Left lung (tissue), 10 donors: ENCODE data around the gene FCER2. TPM values are rescaled to one million over a fixed set of nuclear protein-coding genes. Genes with fewer than 3 reads are reported as not detected.

ENCODE experiments used
- ATAC-seq: fragments of 200-7000 bp; cut with Tn5 transposase; one replicate; pipeline ENCODE4 v1.9.1; 2020; ENCODE audit warnings: moderate library complexity
- DNase-seq, 4 donors: peaks; one replicate each; pipeline ENCODE4 v3.0.0-alpha.2; 2013 to 2020
- H3K27ac ChIP-seq, 2 donors: fragments of 200-600 bp; sonication (generic) in 1 of 2; one replicate each; pipeline versions ENCODE4 v1.5.0 to v1.8.0; 2020 to 2021
- H3K27me3 ChIP-seq, 2 donors: fragments of 200-600 bp; sonication (generic) in 1 of 2; one replicate each; pipeline versions ENCODE4 v1.5.0 to v1.8.0; 2020 to 2021
- H3K36me3 ChIP-seq, 2 donors: fragments of 200-600 bp; sonication (generic) in 1 of 2; one replicate each; pipeline versions ENCODE4 v1.5.0 to v1.8.0; 2020 to 2021
- H3K4me1 ChIP-seq, 2 donors: fragments of 200-600 bp; one replicate each; pipeline ENCODE4 v1.8.0; 2021
- H3K4me3 ChIP-seq, 2 donors: fragments of 200-600 bp; sonication (generic) in 1 of 2; one replicate each; pipeline versions ENCODE4 v1.5.0 to v1.8.0; 2020 to 2021; ENCODE audit warnings: mild to moderate bottlenecking in 1 of 2
- H3K9me3 ChIP-seq, 2 donors: fragments of 200-600 bp; sonication (generic) in 1 of 2; one replicate each; pipeline versions ENCODE4 v1.5.0 to v1.8.0; 2020 to 2021
- intact Hi-C, 2 donors: fragments of 100-400 bp; cut with DNase I; formaldehyde crosslinking; loops; one replicate each; pipeline versions ENCODE4 v1.11.2 to v1.14.2; 2022
- polyA plus RNA-seq, 6 donors: library from polyadenylated mRNA; unstranded; fragments of 120-200 nt; gene quantifications; one replicate each; pipeline ENCODE4 v1.2.1, GENCODE V29; 2013; ENCODE audit not compliant: insufficient read length in 6 of 6
- total RNA-seq, 2 donors: library from RNA; stranded (reverse); fragmentation: NEBNext Ultra II Directional; extraction: Animal tissue kit (Norgen Biotek cat#: 25700); gene quantifications; one replicate each; pipeline ENCODE4 v1.2.1, GENCODE V29; 2021
- TF ChIP-seq, protein P1 (sequence below), 2 donors: fragments of 200-600 bp; sonication (generic) in 1 of 2; IDR thresholded peaks; one replicate each; pipeline versions ENCODE4 v1.5.0 to v1.8.0; 2021; ENCODE audit warnings: antibody characterized with exemption in 2 of 2
- donor health status: DM: no; HTN: yes; CAD: no.
- donor health status: DM: no; HTN: no; CAD: no.

Gene FCER2
- total and polyA plus RNA-seq, 8 donors, result 0.27 to 0.73 (median 0.54) TPM

DNA sequence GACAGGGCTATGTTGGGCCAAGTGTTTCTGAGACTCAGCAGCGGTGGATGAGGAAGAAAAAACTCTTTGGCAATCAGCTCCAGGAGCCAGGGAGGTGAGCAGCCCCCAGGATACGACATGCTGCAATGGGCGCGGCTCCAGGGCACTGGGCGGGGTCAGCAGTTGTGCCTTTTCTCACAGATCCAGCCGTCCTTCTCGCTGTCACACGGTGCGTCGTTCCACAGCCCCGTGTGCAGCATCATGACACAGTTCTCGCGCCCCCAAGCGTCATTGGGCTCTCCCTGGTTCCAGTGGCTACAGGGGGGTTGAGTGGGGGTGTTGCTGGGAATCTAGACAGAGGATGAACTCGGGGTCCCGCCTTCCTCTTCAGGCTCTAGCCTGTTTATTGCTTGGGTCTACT is 27.3 kb upstream of the FCER2 start:
- no peaks in the 10 kb centered on the region for H3K9me3 ChIP-seq
- peaks cover 28 to 53% of the 10 kb centered on the region in 2 donors for H3K27me3 ChIP-seq
- no peaks in the 10 kb centered on the region for H3K36me3 ChIP-seq
- ATAC-seq (peak; percentile 7), DNase-seq (no peak)
- intact Hi-C loops, result no loop called here
- peaks cover 0 to 32% of the 10 kb centered on the region in 2 donors for H3K4me1 ChIP-seq
- no peak overlapping the region for H3K4me3 ChIP-seq
- TF ChIP-seq, protein P1, sequence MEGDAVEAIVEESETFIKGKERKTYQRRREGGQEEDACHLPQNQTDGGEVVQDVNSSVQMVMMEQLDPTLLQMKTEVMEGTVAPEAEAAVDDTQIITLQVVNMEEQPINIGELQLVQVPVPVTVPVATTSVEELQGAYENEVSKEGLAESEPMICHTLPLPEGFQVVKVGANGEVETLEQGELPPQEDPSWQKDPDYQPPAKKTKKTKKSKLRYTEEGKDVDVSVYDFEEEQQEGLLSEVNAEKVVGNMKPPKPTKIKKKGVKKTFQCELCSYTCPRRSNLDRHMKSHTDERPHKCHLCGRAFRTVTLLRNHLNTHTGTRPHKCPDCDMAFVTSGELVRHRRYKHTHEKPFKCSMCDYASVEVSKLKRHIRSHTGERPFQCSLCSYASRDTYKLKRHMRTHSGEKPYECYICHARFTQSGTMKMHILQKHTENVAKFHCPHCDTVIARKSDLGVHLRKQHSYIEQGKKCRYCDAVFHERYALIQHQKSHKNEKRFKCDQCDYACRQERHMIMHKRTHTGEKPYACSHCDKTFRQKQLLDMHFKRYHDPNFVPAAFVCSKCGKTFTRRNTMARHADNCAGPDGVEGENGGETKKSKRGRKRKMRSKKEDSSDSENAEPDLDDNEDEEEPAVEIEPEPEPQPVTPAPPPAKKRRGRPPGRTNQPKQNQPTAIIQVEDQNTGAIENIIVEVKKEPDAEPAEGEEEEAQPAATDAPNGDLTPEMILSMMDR (IDR thresholded peaks at IDR 0.05), result no peak
- no peak overlapping the region for H3K27ac ChIP-seq

DNA sequence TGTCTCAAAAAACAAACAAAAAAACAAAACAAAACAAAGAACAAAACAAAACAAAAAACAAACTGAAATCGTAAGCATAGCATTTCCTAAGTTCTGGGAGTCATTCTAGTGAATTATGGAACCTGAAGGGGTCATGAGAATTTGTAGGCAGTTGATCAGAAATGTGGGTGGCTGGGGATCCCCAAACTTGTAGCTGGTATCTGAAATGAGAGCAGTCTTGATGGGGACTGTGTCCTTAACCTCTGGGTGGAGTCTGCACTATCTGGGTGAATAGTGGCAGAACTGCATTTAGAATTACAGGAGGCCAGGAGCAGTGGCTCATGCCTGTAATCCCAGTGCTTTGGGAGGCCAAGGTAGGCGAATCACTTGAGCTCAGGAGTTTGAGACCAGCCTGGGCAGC is 23.9 kb upstream of the FCER2 start:
- no peaks in the 10 kb centered on the region for H3K9me3 ChIP-seq
- H3K4me1 ChIP-seq, result peaks cover 0 to 19% of the 10 kb centered on the region in 2 donors
- ATAC-seq, result no peak
- H3K27ac ChIP-seq, result no peak overlapping the region
- TF ChIP-seq, protein P1 (IDR thresholded peaks at IDR 0.05), result no peak
- peaks cover 22 to 40% of the 10 kb centered on the region in 2 donors for H3K27me3 ChIP-seq
- H3K36me3 ChIP-seq, result no peaks in the 10 kb centered on the region
- intact Hi-C loops, result no loop called here
- no peak overlapping the region for H3K4me3 ChIP-seq
- no peak for DNase-seq

GRCh38 chr19:7722231-7722651 is 20.3 kb upstream of the FCER2 start:
- H3K36me3 ChIP-seq, result no peaks in the 10 kb centered on the region
- DNase-seq, result no peak
- intact Hi-C loops, result no loop called here
- TF ChIP-seq, protein P1 (IDR thresholded peaks at IDR 0.05), result no peak
- H3K4me3 ChIP-seq, result no peak overlapping the region
- no peak for ATAC-seq
- no peaks in the 10 kb centered on the region for H3K9me3 ChIP-seq
- H3K4me1 ChIP-seq, result peaks cover 0 to 6% of the 10 kb centered on the region in 2 donors
- H3K27me3 ChIP-seq, result peaks cover 0 to 4% of the 10 kb centered on the region in 2 donors
- H3K27ac ChIP-seq, result no peak overlapping the region

GRCh38 chr19:7720351-7720750 is 18.4 kb upstream of the FCER2 start:
- no peak for ATAC-seq

DNA sequence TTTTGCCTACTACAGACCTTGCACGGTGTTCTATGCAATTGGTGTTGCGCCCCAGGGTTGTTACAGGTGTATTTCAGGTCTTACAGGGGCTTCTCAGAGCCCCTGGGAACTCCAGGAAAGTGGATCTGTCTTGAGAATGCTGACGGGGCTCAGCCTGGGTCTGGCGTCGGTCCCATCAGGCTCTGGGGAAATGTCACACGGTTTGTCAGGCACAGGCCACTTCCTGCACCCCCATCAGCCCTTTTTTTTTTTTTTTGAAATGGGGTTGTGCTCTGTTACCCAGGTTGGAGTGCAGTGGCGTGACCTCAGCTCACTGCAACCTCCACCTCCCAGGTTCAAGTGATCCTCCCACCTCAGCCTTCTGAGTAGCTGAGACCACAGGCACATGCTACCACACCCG is 16.7 kb upstream of the FCER2 start:
- intact Hi-C loops, result no loop called here
- Histone ChIP-seq H3K36me3 (no peaks in the 10 kb centered on the region), H3K27ac (no peak overlapping the region), H3K4me1 (peaks cover 0 to 18% of the 10 kb centered on the region in 2 donors), H3K4me3 (no peak overlapping the region), H3K9me3 (peaks cover 0 to 9% of the 10 kb centered on the region in 2 donors), H3K27me3 (peaks cover 0 to 4% of the 10 kb centered on the region in 2 donors)
- TF ChIP-seq, protein P1 (IDR thresholded peaks at IDR 0.05), result no peak
- DNase-seq (no peak), ATAC-seq (no peak)

More at GRCh38 chr19:7720351-7720750, 18.4 kb upstream of the FCER2 start:
- Histone ChIP-seq H3K9me3 (peaks cover 0 to 9% of the 10 kb centered on the region in 2 donors), H3K27me3 (peaks cover 0 to 4% of the 10 kb centered on the region in 2 donors), H3K27ac (no peak overlapping the region), H3K4me3 (no peak overlapping the region), H3K4me1 (peaks cover 0 to 11% of the 10 kb centered on the region in 2 donors), H3K36me3 (no peaks in the 10 kb centered on the region)
- intact Hi-C loops, result no loop called here
- TF ChIP-seq, protein P1 (IDR thresholded peaks at IDR 0.05), result no peak
- no peak for DNase-seq
